Measurements from ENCODE around the gene FOXP4. TPM values are rescaled to one million over a fixed set of nuclear protein-coding genes. Genes with fewer than 3 reads are reported as not detected.

Gene FOXP4
- total and polyA plus RNA-seq, 2 donors (not counting 1 experiment from before 2014, with no cell fraction given), result 0.81 to 1.8 TPM

GRCh38 chr6:41641352-41641925, 95.3 kb downstream of the FOXP4 start:
- Histone ChIP-seq H3K9ac (ENCODE audit: insufficient read depth, low read length) (no peak overlapping the region), H3K79me2 (ENCODE audit: control insufficient read depth, insufficient read depth, low read length) (no peaks in the 10 kb centered on the region), H4K20me1 (ENCODE audit: control insufficient read depth, extremely low read depth, insufficient read depth, low read length) (no peaks in the 10 kb centered on the region), H2AFZ (ENCODE audit: low read length) (no peak overlapping the region), H3K4me3 (replicated peaks in 1 of 4; ENCODE audit: control extremely low read depth in 1 of 4, insufficient read depth in 1 of 4, low read depth in 3 of 4, low read length in 4 of 4) (no peak overlapping the region), H3K4me1 (ENCODE audit: control insufficient read depth, extremely low read depth, insufficient read depth, low read length) (no peaks in the 10 kb centered on the region), H3K27ac (ENCODE audit: insufficient read depth, low read length) (no peak overlapping the region), H3K9me3 (ENCODE audit: control insufficient read depth, insufficient read depth, low read depth, low read length) (no peaks in the 10 kb centered on the region), H3K4me2 (ENCODE audit: extremely low read depth, insufficient read depth, low read length) (no peak overlapping the region), H3K36me3 (ENCODE audit: control insufficient read depth, insufficient read depth, low read length) (no peaks in the 10 kb centered on the region), H3K27me3 (ENCODE audit: control insufficient read depth, insufficient read depth, low read length) (peaks cover 55% of the 10 kb centered on the region)
- TF ChIP-seq EZH2 (IDR thresholded peaks at IDR 0.05; ENCODE audit: low read length, missing control alignments), result no peak
- TF ChIP-seq CTCF (conservative IDR thresholded peaks at IDR 0.05 in 1 of 2, IDR thresholded peaks at IDR 0.05 in 1 of 2; ENCODE audit: low read depth in 1 of 2, low read length in 2 of 2), result no peak
- DNase-seq (ENCODE audit: low read depth in 2 of 2), result no peak

- Histone ChIP-seq H3K4me1 (ENCODE audit: control insufficient read depth, extremely low read depth, insufficient read depth, low read length) (no peaks in the 10 kb centered on the region), H2AFZ (ENCODE audit: low read length) (no peak overlapping the region), H3K27ac (ENCODE audit: insufficient read depth, low read length) (no peak overlapping the region), H3K27me3 (ENCODE audit: control insufficient read depth, insufficient read depth, low read length) (peaks cover 48% of the 10 kb centered on the region), H3K79me2 (ENCODE audit: control insufficient read depth, insufficient read depth, low read length) (no peaks in the 10 kb centered on the region), H3K9me3 (ENCODE audit: control insufficient read depth, insufficient read depth, low read depth, low read length) (no peaks in the 10 kb centered on the region), H4K20me1 (ENCODE audit: control insufficient read depth, extremely low read depth, insufficient read depth, low read length) (no peaks in the 10 kb centered on the region), H3K9ac (ENCODE audit: insufficient read depth, low read length) (no peak overlapping the region), H3K4me3 (replicated peaks in 1 of 4; ENCODE audit: control extremely low read depth in 1 of 4, insufficient read depth in 1 of 4, low read depth in 3 of 4, low read length in 4 of 4) (no peak overlapping the region), H3K4me2 (ENCODE audit: extremely low read depth, insufficient read depth, low read length) (no peak overlapping the region), H3K36me3 (ENCODE audit: control insufficient read depth, insufficient read depth, low read length) (no peaks in the 10 kb centered on the region)
- no peak for DNase-seq (ENCODE audit: low read depth in 2 of 2)
- no peak for TF ChIP-seq CTCF (conservative IDR thresholded peaks at IDR 0.05 in 1 of 2, IDR thresholded peaks at IDR 0.05 in 1 of 2; ENCODE audit: low read depth in 1 of 2, low read length in 2 of 2)
- TF ChIP-seq EZH2 (IDR thresholded peaks at IDR 0.05; ENCODE audit: low read length, missing control alignments), result no peak
These were observed 96.1 kb downstream of the FOXP4 start for GRCh38 chr6:41642090-41642959.

- Histone ChIP-seq H3K9me3 (ENCODE audit: control insufficient read depth, insufficient read depth, low read depth, low read length) (no peaks in the 10 kb centered on the region), H3K4me3 (replicated peaks in 1 of 4; ENCODE audit: control extremely low read depth in 1 of 4, insufficient read depth in 1 of 4, low read depth in 3 of 4, low read length in 4 of 4) (no peak overlapping the region), H4K20me1 (ENCODE audit: control insufficient read depth, extremely low read depth, insufficient read depth, low read length) (no peaks in the 10 kb centered on the region), H3K36me3 (ENCODE audit: control insufficient read depth, insufficient read depth, low read length) (no peaks in the 10 kb centered on the region), H3K9ac (ENCODE audit: insufficient read depth, low read length) (no peak overlapping the region), H3K79me2 (ENCODE audit: control insufficient read depth, insufficient read depth, low read length) (no peaks in the 10 kb centered on the region), H3K4me1 (ENCODE audit: control insufficient read depth, extremely low read depth, insufficient read depth, low read length) (no peaks in the 10 kb centered on the region), H2AFZ (ENCODE audit: low read length) (no peak overlapping the region), H3K27ac (ENCODE audit: insufficient read depth, low read length) (no peak overlapping the region), H3K27me3 (ENCODE audit: control insufficient read depth, insufficient read depth, low read length) (peaks cover 40% of the 10 kb centered on the region), H3K4me2 (ENCODE audit: extremely low read depth, insufficient read depth, low read length) (no peak overlapping the region)
- no peak for DNase-seq (ENCODE audit: low read depth in 2 of 2)
- TF ChIP-seq EZH2 (IDR thresholded peaks at IDR 0.05; ENCODE audit: low read length, missing control alignments), result no peak
- no peak for TF ChIP-seq CTCF (conservative IDR thresholded peaks at IDR 0.05 in 1 of 2, IDR thresholded peaks at IDR 0.05 in 1 of 2; ENCODE audit: low read depth in 1 of 2, low read length in 2 of 2)
These were observed 97.0 kb downstream of the FOXP4 start for GRCh38 chr6:41642960-41643898.

Data from fibroblast of lung (primary cell).